T-helper 17 cell (primary cell): ENCODE measurements around the gene SLCO4A1. TPM values are rescaled to one million over a fixed set of nuclear protein-coding genes. Genes with fewer than 3 reads are reported as not detected.

Source experiments
- ATAC-seq: fragments of 150-1000 bp; cut with Tn5 transposase; 2 replicates; pipeline ENCODE4 v1.10.0; 2021; ENCODE audit warnings: mild to moderate bottlenecking, moderate library complexity
- DNase-seq, 3 donors: peaks; one replicate each; pipeline versions ENCODE4 v3.0.0 to v3.0.0-alpha.2; 2020 to 2021
- H3K9me3 ChIP-seq: one replicate; pipeline ENCODE4 v1.7.0; 2013; ENCODE audit warnings: low read length, mild to moderate bottlenecking; ENCODE audit not compliant: control insufficient read depth, poor library complexity, severe bottlenecking
- H3K27ac Mint-ChIP-seq: one replicate; pipeline ENCODE4 v1.8.0; 2022; ENCODE audit warnings: mild to moderate bottlenecking, moderate library complexity, mixed read lengths
- H3K27me3 Mint-ChIP-seq: one replicate; pipeline ENCODE4 v1.8.0; 2022; ENCODE audit warnings: mixed read lengths
- H3K36me3 Mint-ChIP-seq: one replicate; pipeline ENCODE4 v1.8.0; 2022; ENCODE audit warnings: low read depth, mixed read lengths
- H3K4me1 Mint-ChIP-seq: one replicate; pipeline ENCODE4 v1.8.0; 2022; ENCODE audit warnings: mild to moderate bottlenecking, mixed read lengths
- H3K4me3 Mint-ChIP-seq: one replicate; pipeline ENCODE4 v1.8.0; 2022; ENCODE audit warnings: mild to moderate bottlenecking, moderate library complexity, mixed read lengths
- total RNA-seq, 4 donors: library from RNA in 2 of 4; stranded (reverse) in 2 of 4; gene quantifications; one replicate each; pipeline ENCODE4 v1.2.3 and lab custom pipeline; 2022 to 2026

The SLCO4A1 gene
- total RNA-seq, 2 donors from 2014 or later: 1.9 TPM

GRCh38 chr20:62602550-62602949 lies 39.8 kb upstream of the SLCO4A1 start:
- Mint-ChIP-seq H3K36me3 (no peaks in the 10 kb centered on the region), H3K27me3 (peaks cover 28% of the 10 kb centered on the region), H3K4me1 (peaks cover 26% of the 10 kb centered on the region), H3K4me3 (peak overlapping the region; percentile 88), H3K27ac (peak overlapping the region; percentile 67)
- ATAC-seq (peak; percentile 35), DNase-seq (no peak)
- no peaks in the 10 kb centered on the region for H3K9me3 ChIP-seq

- Mint-ChIP-seq H3K4me3 (peak overlapping the region; percentile 88), H3K4me1 (peaks cover 25% of the 10 kb centered on the region), H3K36me3 (no peaks in the 10 kb centered on the region), H3K27ac (peak overlapping the region; percentile 67), H3K27me3 (peaks cover 22% of the 10 kb centered on the region)
- DNase-seq (no peak), ATAC-seq (peak; percentile 70)
- no peaks in the 10 kb centered on the region for H3K9me3 ChIP-seq
Measured at GRCh38 chr20:62603021-62603906, 39.0 kb upstream of the SLCO4A1 start.

GRCh38 chr20:62603907-62604785 lies 38.2 kb upstream of the SLCO4A1 start:
- no peaks in the 10 kb centered on the region for H3K9me3 ChIP-seq
- no peak for ATAC-seq
- no peak overlapping the region for H3K27ac Mint-ChIP-seq
- H3K36me3 Mint-ChIP-seq: no peaks in the 10 kb centered on the region
- peaks cover 24% of the 10 kb centered on the region for H3K4me1 Mint-ChIP-seq
- H3K27me3 Mint-ChIP-seq: peaks cover 22% of the 10 kb centered on the region
- H3K4me3 Mint-ChIP-seq: peak overlapping the region; percentile 33
- DNase-seq: no peak

GRCh38 chr20:62604796-62605195 lies 37.5 kb upstream of the SLCO4A1 start:
- peaks cover 24% of the 10 kb centered on the region for H3K4me1 Mint-ChIP-seq
- ATAC-seq (no peak), DNase-seq (no peak)
- no peak overlapping the region for H3K27ac Mint-ChIP-seq
- peaks cover 21% of the 10 kb centered on the region for H3K27me3 Mint-ChIP-seq
- H3K36me3 Mint-ChIP-seq: no peaks in the 10 kb centered on the region
- peak overlapping the region; percentile 33 for H3K4me3 Mint-ChIP-seq
- H3K9me3 ChIP-seq: no peaks in the 10 kb centered on the region

- no peaks in the 10 kb centered on the region for H3K9me3 ChIP-seq
- Mint-ChIP-seq H3K4me3 (no peak overlapping the region), H3K27me3 (peaks cover 18% of the 10 kb centered on the region), H3K27ac (no peak overlapping the region), H3K36me3 (no peaks in the 10 kb centered on the region), H3K4me1 (peaks cover 24% of the 10 kb centered on the region)
- DNase-seq: no peak
- ATAC-seq: no peak
Measured at GRCh38 chr20:62605236-62605943, 36.9 kb upstream of the SLCO4A1 start.

- Mint-ChIP-seq H3K27me3 (peaks cover 18% of the 10 kb centered on the region), H3K4me3 (no peak overlapping the region), H3K36me3 (no peaks in the 10 kb centered on the region), H3K27ac (no peak overlapping the region), H3K4me1 (peaks cover 24% of the 10 kb centered on the region)
- ATAC-seq: no peak
- no peak for DNase-seq
- no peaks in the 10 kb centered on the region for H3K9me3 ChIP-seq
Measured at GRCh38 chr20:62606016-62606415, 36.3 kb upstream of the SLCO4A1 start.

- Mint-ChIP-seq H3K27ac (no peak overlapping the region), H3K36me3 (no peaks in the 10 kb centered on the region), H3K27me3 (peaks cover 24% of the 10 kb centered on the region), H3K4me1 (peaks cover 22% of the 10 kb centered on the region), H3K4me3 (no peak overlapping the region)
- no peaks in the 10 kb centered on the region for H3K9me3 ChIP-seq
- no peak for DNase-seq
- ATAC-seq: no peak
Measured at GRCh38 chr20:62606551-62607201, 35.6 kb upstream of the SLCO4A1 start.

- Mint-ChIP-seq H3K27me3 (peaks cover 24% of the 10 kb centered on the region), H3K27ac (no peak overlapping the region), H3K4me1 (peaks cover 13% of the 10 kb centered on the region), H3K4me3 (no peak overlapping the region), H3K36me3 (no peaks in the 10 kb centered on the region)
- H3K9me3 ChIP-seq: no peaks in the 10 kb centered on the region
- ATAC-seq (no peak), DNase-seq (no peak)
Measured at GRCh38 chr20:62607366-62608217, 34.7 kb upstream of the SLCO4A1 start.

- H3K27ac Mint-ChIP-seq: no peak overlapping the region
- peaks cover 7% of the 10 kb centered on the region for H3K4me1 Mint-ChIP-seq
- H3K4me3 Mint-ChIP-seq: no peak overlapping the region
- ATAC-seq (no peak), DNase-seq (no peak)
- no peaks in the 10 kb centered on the region for H3K36me3 Mint-ChIP-seq
- H3K27me3 Mint-ChIP-seq: peaks cover 29% of the 10 kb centered on the region
- no peaks in the 10 kb centered on the region for H3K9me3 ChIP-seq
Measured at GRCh38 chr20:62608218-62608565, 34.1 kb upstream of the SLCO4A1 start.

- ATAC-seq: no peak
- Mint-ChIP-seq H3K4me3 (no peak overlapping the region), H3K27ac (no peak overlapping the region)
Measured at GRCh38 chr20:62609279-62609720, 33.0 kb upstream of the SLCO4A1 start.

GRCh38 chr20:62609811-62610757 lies 32.2 kb upstream of the SLCO4A1 start:
- DNase-seq: no peak
- Mint-ChIP-seq H3K4me1 (peaks cover 8% of the 10 kb centered on the region), H3K27ac (no peak overlapping the region)

More at GRCh38 chr20:62609279-62609720, 33.0 kb upstream of the SLCO4A1 start:
- H3K9me3 ChIP-seq: no peaks in the 10 kb centered on the region
- Mint-ChIP-seq H3K36me3 (no peaks in the 10 kb centered on the region), H3K4me1 (peaks cover 8% of the 10 kb centered on the region), H3K27me3 (peaks cover 36% of the 10 kb centered on the region)
- no peak for DNase-seq

More at GRCh38 chr20:62609811-62610757, 32.2 kb upstream of the SLCO4A1 start:
- no peak for ATAC-seq
- Mint-ChIP-seq H3K27me3 (peaks cover 36% of the 10 kb centered on the region), H3K4me3 (no peak overlapping the region), H3K36me3 (no peaks in the 10 kb centered on the region)
- H3K9me3 ChIP-seq: no peaks in the 10 kb centered on the region
